ENCODE results near the gene SLC48A1.

Gene SLC48A1

DNA sequence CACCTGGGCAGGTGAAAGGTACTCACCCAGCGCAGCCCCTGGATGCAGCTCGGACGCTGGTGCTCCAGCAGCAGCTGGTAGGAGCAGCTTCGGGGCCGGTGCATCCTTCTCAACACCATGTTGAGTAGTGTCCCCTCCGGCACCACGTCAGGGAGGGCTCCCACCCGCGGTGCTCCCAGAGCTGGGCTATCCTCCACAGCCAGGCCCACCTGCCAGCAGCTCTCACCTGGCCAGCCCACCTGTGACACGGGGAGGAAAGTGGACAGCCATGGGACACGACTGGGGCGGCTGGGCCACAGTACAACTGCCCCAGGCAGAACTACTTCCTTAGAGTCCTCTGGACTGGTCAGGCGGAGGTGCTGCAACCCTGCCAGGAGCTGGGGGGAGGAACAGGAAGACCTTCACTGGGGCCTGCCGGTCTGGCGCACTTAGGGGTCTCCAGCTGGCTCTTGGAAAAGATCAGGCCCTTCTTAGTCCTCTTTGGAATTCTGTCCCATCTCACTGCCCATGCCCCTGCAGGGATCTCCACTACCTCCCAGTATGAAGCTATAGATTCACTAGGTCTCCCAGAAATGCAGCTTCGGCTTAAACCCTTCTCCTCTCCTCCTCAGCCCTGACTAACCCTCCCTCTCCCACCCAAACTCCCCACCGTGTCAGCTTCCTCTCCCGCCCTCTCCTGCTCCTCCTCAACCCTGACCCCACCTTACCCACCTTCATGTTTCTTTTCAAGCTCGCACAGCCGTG, 15.0 kb upstream of the SLC48A1 start:
- DNase-seq (ENCODE audit: low read depth): no peak

DNA sequence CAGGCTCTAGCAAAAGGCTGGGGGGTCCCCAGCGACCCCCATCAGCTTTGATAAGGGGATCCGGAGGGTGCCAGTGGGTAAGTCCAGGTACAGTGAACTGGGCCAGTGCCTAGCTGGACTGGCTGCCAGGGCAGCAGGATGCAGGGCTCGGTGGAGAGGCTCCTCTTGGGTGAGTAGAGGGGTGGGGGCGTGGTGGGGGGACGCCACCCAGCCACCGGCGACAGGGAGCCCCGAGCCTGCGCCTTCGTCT, 14.5 kb upstream of the SLC48A1 start:
- no peak for DNase-seq (ENCODE audit: low read depth)

DNA sequence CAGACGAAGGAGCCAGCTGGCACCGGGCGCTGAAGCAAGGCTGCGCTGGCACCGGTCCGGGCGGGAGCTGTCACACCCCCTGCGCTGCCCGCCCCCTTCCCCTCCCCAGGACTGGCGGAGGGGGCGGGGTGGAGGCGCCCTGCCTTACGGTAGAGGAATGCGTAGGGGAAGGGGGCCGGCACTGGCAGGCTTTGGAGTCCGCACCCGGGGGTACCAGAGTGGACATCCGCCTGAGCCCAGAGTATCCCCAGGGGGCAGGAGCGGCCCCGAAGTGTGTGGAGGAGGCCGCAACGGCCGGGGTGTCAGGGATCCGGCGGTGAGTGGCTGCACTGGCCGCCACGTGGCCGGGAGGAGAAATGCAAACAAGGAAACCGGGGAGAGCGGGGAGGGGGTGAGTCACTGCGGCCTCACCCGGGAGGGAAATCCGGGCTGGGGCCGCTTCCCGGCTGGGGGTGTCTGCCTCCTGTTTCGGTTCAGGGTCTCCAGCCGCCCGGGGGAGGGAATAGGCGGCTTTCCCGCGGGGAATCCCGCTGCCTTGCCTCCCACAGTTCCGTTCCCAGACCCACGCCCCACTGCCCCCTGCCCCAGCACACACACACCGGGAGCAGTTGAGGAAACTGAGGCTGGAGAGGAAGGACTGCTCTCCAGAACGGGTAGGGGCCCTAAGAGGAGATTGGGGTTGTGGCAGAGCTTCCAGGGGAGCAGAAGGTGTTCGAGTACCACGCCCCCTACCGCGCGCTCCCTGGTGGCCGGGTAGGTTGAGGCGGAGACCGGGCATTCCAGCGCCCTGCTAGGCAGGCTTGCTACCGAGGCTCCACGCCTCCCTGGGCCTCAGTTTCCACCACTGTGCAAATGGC, 14.0 kb upstream of the SLC48A1 start, which contains the start of gene RAPGEF3:
Gene RAPGEF3, minus strand, starts transcription at position 47 of the 857 bp plus-strand sequence. CDS start 324 bp downstream, outside the sequence.
- DNase-seq (ENCODE audit: low read depth): peak; percentile 59

DNA sequence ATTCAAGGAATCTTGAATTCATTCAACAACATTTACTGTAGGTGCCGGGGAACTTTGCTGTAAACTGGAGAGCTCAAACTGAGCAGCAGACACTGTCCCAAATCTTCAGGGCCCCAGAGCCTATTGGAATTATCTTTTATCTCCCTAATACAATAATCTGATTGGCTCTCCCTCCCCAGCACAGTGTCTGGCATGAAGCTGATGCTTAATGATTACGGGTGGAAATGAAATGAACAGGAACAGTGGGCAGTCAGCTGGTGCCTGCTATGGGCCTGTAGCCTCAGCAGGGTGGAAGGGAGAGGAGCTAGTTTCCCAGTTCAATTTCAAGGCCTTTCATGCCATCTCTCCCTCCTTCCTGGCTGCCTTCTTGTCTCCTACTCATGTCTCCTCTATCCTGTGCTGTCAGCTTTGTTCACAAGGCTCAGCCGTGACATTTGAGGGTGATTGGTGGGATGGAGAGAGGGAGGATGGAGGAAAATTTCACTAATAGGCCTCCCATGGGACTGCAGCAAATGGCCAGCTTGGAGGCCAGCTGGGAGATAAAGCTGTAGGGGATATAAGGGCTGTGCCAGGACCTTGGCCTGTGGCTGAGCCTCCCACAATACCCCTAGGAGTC, 10.1 kb upstream of the SLC48A1 start:
- DNase-seq (ENCODE audit: low read depth): no peak

DNA sequence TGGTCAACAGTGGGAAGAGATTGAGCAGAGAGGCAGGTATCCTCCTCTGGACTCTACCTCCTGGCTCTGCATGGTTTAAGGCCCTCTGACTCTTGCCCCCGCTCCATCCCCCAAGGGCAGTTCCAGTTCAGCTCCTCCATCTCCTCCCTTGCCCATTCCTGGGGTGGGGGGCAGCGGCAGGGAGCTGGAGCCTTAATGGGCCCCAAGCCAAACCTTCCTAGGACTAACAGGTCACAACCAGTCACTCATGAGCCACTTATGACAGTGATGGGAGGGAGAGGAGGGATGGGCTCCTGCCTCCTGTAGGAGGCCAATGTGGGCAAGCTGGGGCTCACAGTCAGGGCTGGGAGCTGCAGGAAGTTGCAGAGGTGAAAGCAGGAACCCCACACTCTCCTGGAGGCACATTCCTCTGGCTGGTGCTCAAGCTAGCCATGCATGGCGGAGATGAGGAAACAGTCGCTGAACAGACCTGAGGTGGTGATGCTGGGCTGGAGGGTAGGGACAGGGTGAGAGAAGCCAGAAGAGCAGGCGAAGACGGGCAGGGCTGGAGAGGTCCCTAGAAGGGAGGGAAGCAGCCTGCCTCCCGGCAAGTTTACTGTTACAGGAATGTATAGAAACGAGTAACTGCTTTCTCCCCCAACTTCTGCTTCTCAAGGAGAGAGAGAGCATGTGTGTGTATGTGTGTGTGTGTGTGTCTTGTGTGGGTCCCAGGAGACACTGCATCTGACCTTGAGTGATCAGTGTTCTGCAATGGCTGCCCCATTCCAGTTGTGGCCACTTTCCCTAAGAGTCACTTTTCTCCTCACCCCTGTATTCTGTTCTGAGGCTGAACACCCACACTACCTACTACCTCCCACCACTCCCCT, 9.3 kb upstream of the SLC48A1 start:
- no peak for DNase-seq (ENCODE audit: low read depth)

DNA sequence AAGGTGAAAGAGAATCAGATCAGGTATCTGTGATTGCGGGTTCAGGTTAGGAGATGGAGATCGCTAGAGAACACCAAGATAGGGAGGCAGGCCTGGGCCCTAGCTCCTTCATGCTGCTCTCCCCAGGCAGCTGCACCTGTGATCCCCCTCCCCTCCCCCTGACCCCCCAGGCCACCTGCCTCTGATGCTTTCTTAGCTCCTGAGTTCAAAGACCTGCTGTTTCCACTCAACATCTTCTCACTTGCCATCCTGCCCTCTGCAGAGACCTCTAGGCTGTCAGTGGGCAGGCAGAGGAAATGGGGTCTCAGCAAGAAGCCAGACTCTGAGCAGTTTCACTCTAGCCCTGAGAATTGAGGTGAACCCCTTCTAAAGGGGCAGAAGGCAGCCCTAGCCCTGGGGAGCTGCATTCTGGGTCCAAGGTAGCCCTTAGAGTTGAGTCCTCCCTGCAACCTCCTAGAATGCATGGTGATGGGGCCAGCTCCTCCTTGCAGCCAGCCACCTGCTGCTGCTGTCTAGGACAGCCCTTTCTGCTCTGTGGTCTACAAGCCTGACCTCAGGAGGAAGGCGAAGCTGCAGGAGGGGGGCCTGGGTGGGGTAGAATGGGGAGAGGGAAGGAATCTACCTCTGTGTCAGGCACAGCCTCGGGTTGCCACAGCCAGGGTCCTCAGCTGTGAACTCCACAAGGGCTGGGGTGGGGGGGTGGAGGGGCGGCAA, 6.4 kb upstream of the SLC48A1 start:
- no peak for DNase-seq (ENCODE audit: low read depth)

DNA sequence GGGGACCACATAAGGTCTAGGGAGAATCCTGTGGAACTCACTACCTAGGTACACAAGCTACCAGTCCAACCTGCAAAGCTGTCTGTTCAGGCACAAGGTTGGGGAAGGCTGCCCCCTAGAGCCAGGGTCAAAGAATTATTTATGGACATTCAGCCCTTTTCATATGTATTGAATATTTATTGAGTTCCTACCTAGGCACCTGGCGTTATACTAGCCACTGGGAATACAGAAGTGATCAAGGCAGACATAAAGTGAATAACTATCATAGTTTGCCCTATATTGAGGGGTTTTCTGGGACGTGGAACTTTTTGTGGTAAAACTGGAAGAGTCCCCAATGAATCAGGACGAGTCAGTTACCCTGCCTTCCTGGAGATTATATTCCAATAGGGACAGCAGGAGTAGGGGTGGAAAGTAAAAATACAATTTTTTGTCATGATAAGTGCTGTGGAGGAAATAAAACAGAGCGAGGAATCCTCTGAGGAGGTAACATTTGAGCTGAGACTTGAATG, 5.8 kb upstream of the SLC48A1 start:
- peak; percentile 51 for DNase-seq (ENCODE audit: low read depth)

DNA sequence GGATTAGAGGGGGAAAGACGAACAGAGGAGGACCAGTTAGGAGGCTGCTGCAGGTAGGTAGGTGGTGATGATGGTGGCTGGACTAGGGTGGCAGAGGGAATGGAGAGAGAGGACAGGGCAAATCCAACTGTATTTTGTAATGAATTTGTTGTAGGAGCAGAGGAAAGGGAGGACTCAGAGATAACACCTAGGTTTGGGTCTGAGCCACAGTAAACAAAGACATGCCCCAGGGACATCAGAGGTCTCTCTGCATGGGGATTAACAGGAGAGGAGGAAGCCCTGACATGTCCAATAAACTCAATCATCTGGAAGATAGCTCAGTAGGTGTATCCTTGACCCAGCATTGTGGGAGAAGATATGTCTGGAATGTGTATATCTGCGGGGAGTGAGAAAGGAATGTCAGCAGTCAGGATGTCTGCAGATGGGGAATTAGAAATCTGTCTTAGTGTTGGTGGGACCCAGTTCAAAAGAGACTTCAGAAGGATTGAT, 4.7 kb upstream of the SLC48A1 start:
- DNase-seq (ENCODE audit: low read depth): no peak

DNA sequence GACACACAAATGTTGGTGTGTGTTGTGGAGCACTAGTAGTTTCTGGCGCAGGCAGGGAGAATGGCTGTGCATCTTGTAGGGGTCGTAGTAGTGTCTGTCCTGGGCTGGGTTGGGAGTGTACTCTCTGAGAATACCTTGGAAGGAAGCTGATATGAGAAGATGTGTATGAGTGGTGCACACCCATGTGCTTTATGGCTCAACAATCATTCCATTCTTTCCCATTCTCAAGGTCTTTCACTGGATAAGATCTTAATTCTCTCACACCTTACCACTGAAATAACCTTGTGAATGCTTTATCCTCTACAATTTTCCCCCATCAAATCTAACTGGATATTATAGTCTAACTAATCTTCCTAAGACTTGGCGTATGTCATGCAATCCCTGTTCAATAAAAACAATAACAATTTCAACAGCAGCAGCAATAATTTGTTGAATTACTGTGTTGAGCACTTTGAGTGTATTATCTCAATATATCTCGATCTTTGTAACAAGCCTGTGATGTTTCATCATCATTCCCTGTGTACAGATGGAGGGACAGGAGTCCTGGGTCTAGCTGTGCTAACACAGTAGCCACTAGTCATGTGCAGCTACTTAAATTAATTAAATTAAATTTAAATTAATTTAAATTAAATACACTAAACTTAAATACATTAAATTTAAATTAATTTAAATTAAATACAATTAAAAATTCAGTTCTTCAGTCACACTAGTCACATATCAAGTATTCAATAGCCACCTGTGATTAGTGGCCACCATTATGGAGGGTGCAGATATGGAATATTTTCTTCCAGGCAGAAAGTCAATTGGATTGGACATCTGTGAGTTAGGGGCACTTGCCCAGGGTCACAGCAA, 3.6 kb upstream of the SLC48A1 start:
- DNase-seq (ENCODE audit: low read depth): no peak

DNA sequence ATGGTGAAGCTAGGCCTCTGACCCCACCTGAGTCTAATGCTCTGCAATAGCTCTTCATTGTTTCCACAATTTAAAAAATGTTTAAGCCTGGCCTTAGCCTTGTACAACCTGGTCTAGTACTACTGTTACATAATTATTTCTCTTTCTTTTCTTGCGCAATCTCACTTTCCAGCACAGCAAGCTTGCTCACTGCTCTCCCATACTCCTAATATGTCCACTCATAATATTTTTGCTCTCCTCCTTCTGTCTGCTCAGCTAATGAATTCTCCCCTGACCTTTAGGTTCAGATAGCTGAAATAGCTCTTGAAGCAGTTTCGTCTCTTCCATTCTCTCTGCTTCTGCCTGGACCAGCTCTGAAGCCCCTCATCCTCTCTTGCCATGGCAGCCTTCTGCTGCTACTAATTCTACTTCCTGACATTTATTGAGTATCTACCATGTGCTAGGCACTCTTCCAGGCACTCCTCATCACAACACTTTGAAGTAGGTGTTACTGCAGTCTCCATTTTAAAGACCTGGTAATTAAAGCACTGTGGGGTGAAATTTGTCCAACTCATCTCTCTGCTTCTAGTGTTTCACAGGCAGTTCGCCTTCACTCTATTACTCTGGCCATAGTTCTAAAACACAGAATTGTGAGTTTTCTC, 2.8 kb upstream of the SLC48A1 start:
- no peak for DNase-seq (ENCODE audit: low read depth)

DNA sequence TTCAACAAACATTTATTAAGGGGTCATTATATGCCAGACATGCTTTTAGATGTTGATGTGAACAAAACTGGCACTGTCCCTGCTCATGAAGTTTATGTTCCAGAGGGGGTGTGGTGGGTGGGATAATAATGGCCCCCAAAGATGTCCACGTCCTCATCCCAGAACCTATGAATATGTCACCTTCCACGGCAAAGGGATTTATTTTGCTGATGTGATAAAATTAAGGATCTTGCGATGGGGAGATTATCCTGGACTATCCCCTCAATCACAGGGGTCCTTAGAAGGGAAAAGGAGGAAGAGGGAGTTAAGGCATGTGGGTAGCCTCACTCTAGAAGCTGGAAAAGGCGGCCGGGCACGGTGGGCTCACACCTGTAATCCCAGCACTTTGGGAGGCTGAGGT, 1.7 kb upstream of the SLC48A1 start:
- no peak for DNase-seq (ENCODE audit: low read depth)

DNA sequence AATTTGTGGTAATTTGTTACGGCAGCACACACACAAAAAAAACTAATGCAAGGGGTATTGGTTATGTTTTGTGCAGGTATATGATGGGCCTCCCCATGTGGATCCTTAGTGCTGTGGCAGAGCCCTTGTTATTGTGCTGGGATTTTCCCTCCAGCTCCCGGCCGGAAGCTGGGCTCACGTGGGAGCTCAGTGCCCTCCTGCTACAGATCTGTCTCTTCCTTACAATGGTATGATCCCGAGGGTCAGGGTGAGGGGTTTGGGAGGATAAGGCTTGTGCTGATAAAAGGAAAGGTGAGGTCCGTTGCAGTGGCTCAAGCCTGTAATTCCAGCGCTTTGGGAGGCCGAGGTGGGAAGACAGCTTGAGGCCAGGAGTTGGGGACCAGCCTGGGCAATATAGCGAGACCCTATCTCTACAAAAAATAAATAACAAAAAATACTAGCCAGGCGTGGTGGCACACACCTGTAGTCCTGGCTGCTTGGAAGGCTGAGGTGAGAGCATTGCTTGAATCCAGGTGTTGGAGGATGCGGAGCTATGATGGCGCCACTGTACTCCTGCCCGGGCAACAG, 861 bp upstream of the SLC48A1 start:
- no peak for DNase-seq (ENCODE audit: low read depth)

DNA sequence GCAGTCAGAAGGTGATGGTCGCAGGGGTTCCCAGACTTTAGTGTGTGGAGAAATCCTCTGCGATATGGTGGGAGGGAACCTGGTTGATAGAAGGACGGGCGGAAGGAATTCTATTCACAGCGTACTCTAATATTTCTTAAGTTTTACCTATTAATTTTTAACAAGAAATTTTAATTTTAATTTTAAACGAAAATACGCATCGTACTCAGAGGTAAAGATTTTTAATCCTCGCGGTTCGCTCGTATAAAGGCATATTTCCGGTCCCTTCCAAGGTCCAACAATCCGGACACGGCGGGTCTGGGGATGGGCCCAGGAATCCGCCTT, 338 bp upstream of the SLC48A1 start:
- no peak for DNase-seq (ENCODE audit: low read depth)

DNA sequence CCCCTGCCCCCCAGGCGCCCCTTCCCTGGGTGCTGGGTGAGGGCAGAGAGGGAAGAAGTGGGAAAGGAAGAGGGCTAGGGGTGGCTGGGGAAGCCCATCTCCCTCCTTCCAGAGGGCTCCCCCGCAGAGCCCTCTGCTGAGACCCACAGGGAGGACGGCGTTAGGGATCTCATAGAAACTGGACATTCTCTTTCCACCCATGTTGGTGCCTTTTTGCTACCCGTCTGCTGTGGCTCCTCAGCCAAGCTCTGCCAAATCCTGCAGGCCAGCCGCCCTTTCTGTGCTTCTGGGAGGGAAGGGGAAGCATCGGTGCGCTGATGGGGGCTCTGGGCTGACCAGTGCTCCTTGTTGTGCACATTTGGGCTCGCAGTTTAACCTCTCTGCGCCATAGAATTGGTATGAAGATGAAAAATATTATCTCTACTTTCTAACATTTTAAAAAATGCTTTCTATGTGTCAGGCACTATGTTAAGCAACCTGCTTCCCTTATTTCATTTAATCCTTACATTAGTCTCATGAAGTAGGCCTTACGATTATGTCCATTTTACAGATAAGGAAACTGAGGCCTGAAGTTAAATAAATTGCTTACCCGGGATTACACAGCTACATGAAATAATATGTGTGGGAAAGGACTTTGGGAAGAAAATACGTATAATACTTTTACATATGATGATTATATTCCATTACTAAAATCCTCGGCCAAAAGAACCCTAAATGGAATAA, 981 bp downstream of the SLC48A1 start:
- DNase-seq (ENCODE audit: low read depth): no peak

DNA sequence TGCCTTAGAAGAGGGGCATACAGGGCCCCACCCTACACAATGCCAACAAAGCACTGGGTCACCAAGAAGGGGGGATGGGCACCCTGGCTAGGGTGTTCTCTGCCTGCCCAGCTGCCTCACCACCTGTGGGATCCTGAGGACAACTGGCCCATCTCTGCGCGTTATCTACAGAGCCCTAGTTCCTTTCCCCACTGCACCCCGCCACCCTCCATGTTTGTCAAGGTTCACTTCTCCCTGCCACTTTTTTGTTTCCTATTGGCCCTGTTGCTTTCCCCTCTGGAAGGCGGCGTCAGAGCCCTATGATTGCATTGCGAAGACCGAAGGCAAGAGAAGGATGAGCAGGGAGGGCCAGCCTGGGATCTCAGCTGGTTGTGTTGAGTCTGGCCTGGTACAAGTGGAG, 1.6 kb downstream of the SLC48A1 start:
- no peak for DNase-seq (ENCODE audit: low read depth)

DNA sequence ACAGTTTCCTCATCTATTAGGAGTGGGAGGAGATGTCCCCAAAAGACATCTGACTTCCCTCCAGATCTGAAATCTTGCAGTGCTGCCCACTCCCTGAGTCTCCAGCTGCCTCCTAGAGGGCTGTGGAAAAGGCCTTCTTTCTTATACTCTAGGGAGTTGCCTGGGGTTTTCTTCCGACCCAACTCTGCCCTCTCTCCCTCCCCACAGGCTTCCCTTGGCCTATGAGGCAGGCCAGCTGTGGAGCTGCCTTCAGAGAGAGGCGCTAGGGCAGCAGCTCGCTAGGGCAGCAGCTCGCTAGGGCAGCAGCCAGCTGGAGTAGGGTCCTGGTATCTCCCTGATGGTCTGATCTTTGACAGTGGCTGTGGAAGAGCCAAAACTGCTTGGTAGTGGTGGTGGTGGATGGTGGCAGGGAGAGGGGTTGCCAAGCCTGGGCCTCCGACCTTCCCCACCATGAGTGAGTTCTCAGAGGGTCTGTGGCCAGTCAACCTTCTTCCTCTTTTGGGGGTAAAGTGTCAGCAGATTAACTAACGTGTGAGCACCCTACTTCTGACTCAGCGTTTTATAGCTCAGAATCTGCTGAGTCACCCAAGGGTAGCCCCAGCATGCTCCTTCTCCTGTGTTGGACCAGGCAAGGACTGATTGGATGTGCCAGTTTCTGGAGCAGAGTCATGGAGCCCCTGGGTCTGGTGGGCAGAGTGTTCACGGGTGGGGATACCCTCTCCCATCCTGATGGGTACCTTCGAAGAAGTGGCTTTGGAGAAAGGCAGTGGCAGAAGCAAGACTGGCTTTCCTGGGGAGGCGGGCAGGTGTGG, 2.3 kb downstream of the SLC48A1 start:
- no peak for DNase-seq (ENCODE audit: low read depth)

DNA sequence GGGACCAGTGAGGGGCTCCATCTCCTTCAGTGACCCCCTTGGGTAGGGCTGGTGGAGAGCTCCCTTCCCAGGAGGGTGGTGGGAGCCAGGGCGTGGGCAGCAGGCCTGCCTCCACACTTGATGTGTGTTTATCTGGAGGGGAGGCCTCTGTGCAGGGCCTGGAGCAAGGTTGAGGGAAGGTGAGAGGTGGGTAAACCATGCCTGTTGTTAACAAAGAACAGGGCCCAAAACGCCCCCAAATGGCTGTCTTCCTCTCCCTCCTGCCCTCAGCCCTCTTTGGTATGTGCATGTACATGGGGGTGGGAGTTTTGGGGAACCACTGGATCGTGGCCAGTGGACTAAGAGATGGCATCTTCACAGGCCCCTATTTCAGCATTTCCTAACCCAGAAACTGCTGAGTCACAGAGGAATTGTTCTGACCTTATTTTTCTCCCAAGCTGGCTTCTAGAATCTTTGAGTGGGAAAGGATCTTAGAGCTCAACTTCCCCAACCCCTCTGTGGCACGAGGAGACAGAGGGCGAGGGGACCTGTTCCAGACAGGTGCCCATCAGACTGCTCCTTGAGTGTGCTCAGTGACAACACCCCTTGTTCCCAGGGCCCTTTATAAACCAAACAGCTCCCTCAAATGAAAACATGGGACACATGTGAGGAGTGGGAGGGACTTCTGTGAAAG, 3.6 kb downstream of the SLC48A1 start:
- no peak for DNase-seq (ENCODE audit: low read depth)
